ENCODE measurements around the gene MSRB3. TPM values are rescaled to one million over a fixed set of nuclear protein-coding genes. Genes with fewer than 3 reads are reported as not detected.

The MSRB3 gene
- total and polyA plus RNA-seq, 2 of the 8 experiments (the other 6 are each of a cell fraction or from before 2014, with no cell fraction given), result 0.32 to 1.2 TPM

DNA sequence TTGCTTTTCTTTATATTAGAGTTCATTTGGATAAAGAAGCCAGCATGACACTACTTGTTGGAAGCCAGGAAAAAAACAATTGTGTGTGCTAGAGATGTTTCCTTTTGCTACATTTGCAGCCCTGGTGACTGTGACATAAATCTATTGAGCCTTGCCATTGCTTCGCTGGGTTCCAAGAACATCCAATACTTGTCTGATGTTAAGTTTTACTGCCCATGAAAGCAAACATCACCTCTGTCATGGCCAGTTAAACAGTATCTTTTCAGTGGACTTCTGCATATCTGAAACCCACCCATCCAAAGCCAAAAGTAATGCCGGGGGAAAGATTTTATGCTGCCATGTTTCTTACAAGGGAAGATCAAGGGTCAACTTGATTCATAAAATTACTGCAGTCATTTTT, 184.0 kb downstream of the MSRB3 start:
- no peak overlapping the region for H3K4me3 ChIP-seq (ENCODE audit: extremely low read depth in 1 of 4, insufficient read depth in 2 of 4, low read depth in 3 of 4, low read length in 4 of 4)

More for the DNA sequence above, 184.0 kb downstream of the MSRB3 start:
- H2BK15ac ChIP-seq (ENCODE audit: low read length), result no peak overlapping the region
- POLR2A ChIA-PET (ENCODE audit: partially characterized antibody), result no interaction called here
- no peak overlapping the region for H2BK5ac ChIP-seq (ENCODE audit: low read depth, low read length)
- no peak overlapping the region for H4K5ac ChIP-seq (ENCODE audit: insufficient read length, low read depth, low read length)
- no peak for FAIRE-seq
- H3K4ac ChIP-seq (replicated peaks; ENCODE audit: insufficient read length, low read depth, low read length), result no peak overlapping the region
- 93% methylated on average over 2 of the region's 2 CpGs; no CpG with 5 or more reads in 1 of the 2 experiments for WGBS, 2 experiments (ENCODE audit: extremely low coverage in 1 of 2, insufficient coverage in 1 of 2, insufficient read length in 1 of 2, insufficient replicate concordance in 2 of 2, low coverage in 1 of 2, low lambda C conversion rate in 2 of 2, missing lambda C conversion rate in 1 of 2)
- no peak overlapping the region for H2BK120ac ChIP-seq (replicated peaks; ENCODE audit: low read depth, low read length)
- H3K27ac ChIP-seq (ENCODE audit: low read depth, low read length), result no peak overlapping the region
- no peaks in the 10 kb centered on the region for H3K79me1 ChIP-seq (ENCODE audit: low read depth, low read length)
- TF ChIP-seq JUND (IDR thresholded peaks at IDR 0.05; ENCODE audit: low read length) (no peak), SIX5 (IDR thresholded peaks at IDR 0.05; ENCODE audit: low read depth, low read length) (no peak), SIN3A (conservative IDR thresholded peaks at IDR 0.05 in 1 of 2, IDR thresholded peaks at IDR 0.05 in 1 of 2; ENCODE audit: low read depth in 1 of 2, low read length in 2 of 2) (no peak)
- TF ChIP-seq, protein P1, sequence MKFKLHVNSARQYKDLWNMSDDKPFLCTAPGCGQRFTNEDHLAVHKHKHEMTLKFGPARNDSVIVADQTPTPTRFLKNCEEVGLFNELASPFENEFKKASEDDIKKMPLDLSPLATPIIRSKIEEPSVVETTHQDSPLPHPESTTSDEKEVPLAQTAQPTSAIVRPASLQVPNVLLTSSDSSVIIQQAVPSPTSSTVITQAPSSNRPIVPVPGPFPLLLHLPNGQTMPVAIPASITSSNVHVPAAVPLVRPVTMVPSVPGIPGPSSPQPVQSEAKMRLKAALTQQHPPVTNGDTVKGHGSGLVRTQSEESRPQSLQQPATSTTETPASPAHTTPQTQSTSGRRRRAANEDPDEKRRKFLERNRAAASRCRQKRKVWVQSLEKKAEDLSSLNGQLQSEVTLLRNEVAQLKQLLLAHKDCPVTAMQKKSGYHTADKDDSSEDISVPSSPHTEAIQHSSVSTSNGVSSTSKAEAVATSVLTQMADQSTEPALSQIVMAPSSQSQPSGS (IDR thresholded peaks at IDR 0.05; ENCODE audit: low read length), result no peak
- H2AK5ac ChIP-seq (ENCODE audit: low read depth, low read length), result no peak overlapping the region
- no peaks in the 10 kb centered on the region for H3K79me2 ChIP-seq (ENCODE audit: control insufficient read depth in 1 of 2, insufficient read depth in 2 of 2, low read length in 2 of 2)
- no peak overlapping the region for H3K14ac ChIP-seq (ENCODE audit: insufficient read length)
- CTCF ChIA-PET (ENCODE audit: partially characterized antibody), result interaction anchor here (0.7 to 1.5 kb wide), 2 partner anchors 9 to 500 kb away, joined by 3 read pairs; no protein-coding TSS in a partner anchor
- no peak overlapping the region for H4K91ac ChIP-seq (replicated peaks; ENCODE audit: insufficient read length, low read length)
- no peak overlapping the region for H2AFZ ChIP-seq (ENCODE audit: low read length)
- H3K56ac ChIP-seq (replicated peaks; ENCODE audit: insufficient read length, low read depth, low read length), result no peak overlapping the region
- H3K9ac ChIP-seq (replicated peaks in 1 of 4; ENCODE audit: extremely low read depth in 1 of 4, low read depth in 3 of 4, low read length in 3 of 4), result no peak overlapping the region
- no peak overlapping the region for H3K18ac ChIP-seq (ENCODE audit: extremely low read depth, low read length)
- H3K23ac ChIP-seq (ENCODE audit: insufficient read length), result no peak overlapping the region
- no peaks in the 10 kb centered on the region for H3K27me3 ChIP-seq (replicated peaks in 1 of 4; ENCODE audit: control insufficient read depth in 3 of 4, extremely low read depth in 1 of 4, insufficient read depth in 3 of 4, low read length in 3 of 4)
- H4K8ac ChIP-seq (ENCODE audit: extremely low read depth, insufficient read depth, low read length), result no peak overlapping the region
- no peak overlapping the region for H3K4me2 ChIP-seq (ENCODE audit: insufficient read depth in 1 of 2, low read depth in 2 of 2, low read length in 2 of 2)
- H2BK12ac ChIP-seq (ENCODE audit: low read depth, low read length), result no peak overlapping the region
- H3K23me2 ChIP-seq (ENCODE audit: low read depth, low read length), result no peaks in the 10 kb centered on the region
- no peak for DNase-seq (ENCODE audit: low read depth in 1 of 2, low spot score in 2 of 2)
- no peaks in the 10 kb centered on the region for H3K36me3 ChIP-seq (ENCODE audit: control insufficient read depth in 2 of 4, insufficient read depth in 4 of 4, low read length in 3 of 4)
- H2BK20ac ChIP-seq (ENCODE audit: low read length), result no peak overlapping the region
- no peaks in the 10 kb centered on the region for H3K9me3 ChIP-seq (ENCODE audit: insufficient read depth in 2 of 2, low read depth in 1 of 2, low read length in 1 of 2)
- H4K20me1 ChIP-seq (replicated peaks in 1 of 2; ENCODE audit: control insufficient read depth in 1 of 2, insufficient read depth in 2 of 2, low read length in 2 of 2), result no peaks in the 10 kb centered on the region
- no peaks in the 10 kb centered on the region; a peak in 2 of 7 replicates for H3K4me1 ChIP-seq (replicated peaks in 1 of 4; ENCODE audit: control insufficient read depth in 3 of 4, insufficient read depth in 4 of 4, low read length in 3 of 4)
